ENCODE results near the gene MAN1C1. TPM values are rescaled to one million over a fixed set of nuclear protein-coding genes. Genes with fewer than 3 reads are reported as not detected.

The MAN1C1 gene
- total RNA-seq, 4 donors from 2014 or later = 28.1 to 60.4 (median 32.7) TPM

GRCh38 chr1:25806418-25806817 lies 189.8 kb downstream of the MAN1C1 start:
- 71 to 72% methylated on average over 4 of the region's 4 CpGs for WGBS, 2 donors
- no peak overlapping the region for H3K4me3 ChIP-seq (replicated peaks in 1 of 3)
- intact Hi-C loops (cut with DNase I) = loop anchor here (10.0 kb wide), 1 partner anchor 402 kb away; no protein-coding TSS in a partner anchor
- H3K27ac ChIP-seq = peak overlapping the region in 2 of 3 donors; percentile 39 to 65
- H3K36me3 ChIP-seq = peaks cover 10 to 16% of the 10 kb centered on the region in 2 donors
- peaks cover 10 to 59% of the 10 kb centered on the region in 2 donors for H3K4me1 ChIP-seq
- no peak for DNase-seq
- no peaks in the 10 kb centered on the region for H3K27me3 ChIP-seq
- no peaks in the 10 kb centered on the region for H3K9me3 ChIP-seq
- TF ChIP-seq CTCF (IDR thresholded peaks at IDR 0.05) (no peak), POLR2A (IDR thresholded peaks at IDR 0.05) (no peak)

DNA sequence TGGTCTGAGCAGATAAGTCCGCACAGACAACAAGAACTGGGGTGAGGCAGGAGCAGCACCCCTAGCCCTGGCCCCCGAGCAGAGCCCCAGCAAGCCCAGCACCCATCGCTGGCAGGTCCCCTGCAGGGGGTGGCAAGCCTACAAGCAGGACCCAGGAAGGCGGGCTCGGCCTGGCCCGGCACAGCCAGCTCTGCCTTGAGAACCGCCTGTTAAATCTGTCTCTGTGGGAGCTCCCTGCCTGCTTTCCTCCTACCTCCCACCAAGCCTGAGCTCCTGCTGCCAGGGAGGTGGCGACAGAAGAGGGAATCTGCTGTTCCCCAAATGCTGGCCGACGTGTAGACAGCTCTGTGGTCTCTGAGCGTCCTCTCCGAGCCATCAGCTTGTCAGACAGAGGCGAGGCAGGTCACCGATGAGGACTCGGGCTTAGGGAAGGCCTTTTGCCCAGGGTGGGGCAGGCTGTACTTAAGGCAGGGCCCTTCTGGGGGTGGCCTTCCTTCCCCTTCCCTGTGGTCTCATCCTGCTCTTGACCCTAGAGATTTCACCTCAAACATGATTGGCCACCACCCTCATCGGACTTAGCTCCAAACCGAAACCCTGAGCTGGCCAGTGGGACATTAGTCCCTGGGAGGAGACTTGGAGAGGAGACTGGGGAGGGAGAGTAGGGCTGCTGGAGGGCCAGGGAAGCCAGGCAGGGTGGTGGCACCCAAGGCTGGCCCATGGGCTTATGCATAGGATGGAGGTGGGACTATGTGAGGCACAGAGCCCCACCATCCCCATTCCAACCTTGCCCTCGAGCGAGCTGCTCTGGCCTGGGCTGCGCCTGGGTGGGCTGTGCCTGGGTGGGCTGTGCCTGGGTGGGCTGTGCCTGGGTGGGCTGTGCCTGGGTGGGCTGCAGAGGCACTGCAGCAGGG lies 191.1 kb downstream of the MAN1C1 start:
- Histone ChIP-seq H3K4me3 (replicated peaks in 1 of 3) (no peak overlapping the region), H3K9me3 (no peaks in the 10 kb centered on the region), H3K4me1 (peaks cover 5 to 49% of the 10 kb centered on the region in 2 donors), H3K27ac (peak overlapping the region in 2 of 3 donors; percentile 5 to 43), H3K27me3 (no peaks in the 10 kb centered on the region), H3K36me3 (peaks cover 15 to 18% of the 10 kb centered on the region in 2 donors)
- TF ChIP-seq POLR2A (IDR thresholded peaks at IDR 0.05) (no peak), CTCF (IDR thresholded peaks at IDR 0.05) (no peak)
- 80 to 90% methylated on average over 11 of the region's 20 CpGs for WGBS, 2 donors
- DNase-seq = no peak
- intact Hi-C loops (cut with DNase I) = loop anchor here (10.0 kb wide), 1 partner anchor 403 kb away; no protein-coding TSS in a partner anchor

DNA sequence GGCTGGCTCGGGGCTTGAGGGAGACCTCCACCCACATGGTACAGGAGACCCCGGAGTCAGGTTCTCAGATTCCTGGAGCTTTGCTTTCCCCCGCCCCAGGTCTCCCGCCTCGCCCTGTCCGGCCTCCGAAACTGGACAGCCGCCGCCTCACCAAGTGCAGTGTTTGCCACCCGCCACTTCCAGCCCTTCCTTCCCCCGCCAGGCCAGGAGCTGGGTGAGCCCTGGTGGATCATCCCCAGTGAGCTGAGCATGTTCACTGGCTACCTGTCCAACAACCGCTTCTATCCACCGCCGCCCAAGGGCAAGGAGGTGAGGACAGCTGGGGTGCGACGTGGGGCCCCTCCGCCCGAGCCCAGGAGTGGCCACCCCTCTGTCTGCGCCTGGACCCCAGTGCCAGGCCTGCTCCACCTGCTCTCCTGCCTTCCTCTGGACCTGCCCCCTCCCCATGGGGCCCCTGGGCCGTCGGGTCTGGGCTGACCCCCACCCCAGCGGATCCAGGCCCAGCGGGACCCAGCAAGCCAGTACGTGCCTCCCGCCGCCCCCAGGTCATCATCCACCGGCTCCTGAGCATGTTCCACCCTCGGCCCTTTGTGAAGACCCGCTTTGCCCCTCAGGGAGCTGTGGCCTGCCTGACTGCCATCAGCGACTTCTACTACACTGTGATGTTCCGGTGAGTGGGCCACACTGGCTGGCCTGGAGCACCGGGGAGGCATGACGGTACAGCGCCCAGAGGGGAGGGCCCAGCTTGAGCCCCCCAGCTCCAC lies 192.1 kb downstream of the MAN1C1 start:
- no peaks in the 10 kb centered on the region for H3K27me3 ChIP-seq
- TF ChIP-seq POLR2A (IDR thresholded peaks at IDR 0.05) (no peak), CTCF (IDR thresholded peaks at IDR 0.05) (no peak)
- peaks cover 17 to 18% of the 10 kb centered on the region in 2 donors for H3K36me3 ChIP-seq
- H3K4me1 ChIP-seq = peaks cover 3 to 44% of the 10 kb centered on the region in 2 donors
- H3K4me3 ChIP-seq (replicated peaks in 1 of 3) = no peak overlapping the region
- intact Hi-C loops (cut with DNase I) = loop anchor here (10.0 kb wide), 1 partner anchor 404 kb away; no protein-coding TSS in a partner anchor
- H3K9me3 ChIP-seq = no peaks in the 10 kb centered on the region
- 95 to 98% methylated on average over 11 to 27 of the region's 34 CpGs for WGBS, 2 donors
- no peak for DNase-seq
- no peak overlapping the region for H3K27ac ChIP-seq

GRCh38 chr1:25809283-25809926 lies 192.8 kb downstream of the MAN1C1 start:
- Histone ChIP-seq H3K27ac (no peak overlapping the region), H3K4me3 (replicated peaks in 1 of 3) (no peak overlapping the region), H3K4me1 (peaks cover 3 to 38% of the 10 kb centered on the region in 2 donors), H3K36me3 (peaks cover 24% of the 10 kb centered on the region in 2 donors), H3K27me3 (no peaks in the 10 kb centered on the region), H3K9me3 (no peaks in the 10 kb centered on the region)
- 75 to 84% methylated on average over 15 to 18 of the region's 18 CpGs for WGBS, 2 donors
- TF ChIP-seq POLR2A (IDR thresholded peaks at IDR 0.05) = no peak
- no peak for TF ChIP-seq CTCF (IDR thresholded peaks at IDR 0.05)
- intact Hi-C loops (cut with DNase I) = loop anchor here (10.0 kb wide), 1 partner anchor 405 kb away; no protein-coding TSS in a partner anchor
- no peak for DNase-seq
